ENCODE results near the gene POP7.

POP7 gene

GRCh38 chr7:100753750-100754149, 47.8 kb downstream of the POP7 start:
- peak in 1 of 2 donors; percentile 11 for DNase-seq (ENCODE audit: low read depth in 2 of 2)
- no peak for TF ChIP-seq CTCF (IDR thresholded peaks at IDR 0.05; ENCODE audit: low read depth, low read length)
- H3K4me3 ChIP-seq (replicated peaks in 1 of 2; ENCODE audit: low read depth in 2 of 2, low read length in 2 of 2): no peak overlapping the region

All from cardiac fibroblast (primary cell).